Esophagus squamous epithelium (tissue), 5 donors: ENCODE results near the gene BBS9. TPM values are rescaled to one million over a fixed set of nuclear protein-coding genes. Genes with fewer than 3 reads are reported as not detected.

Experiments used
- DNase-seq: peaks from one replicate; lab custom pipeline; 2025; lab: John Stamatoyannopoulos, UW
- H3K27ac ChIP-seq, 4 donors: fragments of 200-600 bp; sonication (generic); one replicate each; pipeline ENCODE4 v1.5.1; 2016 to 2019; ENCODE audit warnings: mild to moderate bottlenecking in 1 of 4
- H3K27me3 ChIP-seq, 4 donors: fragments of 200-600 bp; sonication (generic); 1 replicate in 3 of 4; 2 replicates in 1 of 4; pipeline versions ENCODE4 v1.5.1 to v1.6.0; 2017 to 2021; ENCODE audit warnings: antibody characterized with exemption in 1 of 4
- H3K36me3 ChIP-seq, 3 donors: fragments of 200-600 bp; sonication (generic); one replicate each; pipeline ENCODE4 v1.5.1; 2016 to 2019
- H3K4me1 ChIP-seq, 3 donors: fragments of 200-600 bp; sonication (generic); one replicate each; pipeline ENCODE4 v1.5.1; 2017 to 2019
- H3K4me3 ChIP-seq, 4 donors: fragments of 200-600 bp; sonication (generic); 1 replicate in 3 of 4; 2 replicates in 1 of 4; pipeline ENCODE4 v1.5.1; 2016 to 2019; ENCODE audit warnings: mild to moderate bottlenecking in 2 of 4, moderate library complexity in 1 of 4
- H3K9me3 ChIP-seq, 3 donors: fragments of 200-600 bp; sonication (generic); one replicate each; pipeline ENCODE4 v1.5.1; 2016 to 2019
- POLR2A ChIP-seq, 4 donors: fragments of 450-650 bp; IDR thresholded peaks; one replicate each; pipeline ENCODE4 v1.6.1; 2017; ENCODE audit warnings: antibody characterized with exemption in 4 of 4, mild to moderate bottlenecking in 4 of 4, moderate library complexity in 3 of 4
- WGBS, 2 donors: methylation state at CpG; one replicate each; pipeline ENCODE4 v1.1.5; 2018; 5-methylcytosine and 5-hydroxymethylcytosine counted together
- intact Hi-C: fragments of 100-400 bp; cut with DNase I; formaldehyde crosslinking; loops from one replicate; pipeline ENCODE4 v1.15.0; 2022
- total RNA-seq, 4 donors: library from RNA; depleted of rRNA; stranded (reverse); fragments of >200 nt; gene quantifications; one replicate each; pipeline ENCODE4 v1.1.0, GENCODE V29; 2016
- TF ChIP-seq, protein P1 (sequence below), 6 experiments: fragments of 450-650 bp in 4 of 6; fragments of 200-600 bp in 2 of 6; sonication (generic) in 2 of 6; IDR thresholded peaks; one replicate each; pipeline ENCODE4 v1.5.1; 2016 to 2019; ENCODE audit warnings: antibody characterized with exemption in 6 of 6, mild to moderate bottlenecking in 4 of 6, moderate library complexity in 4 of 6
- donor health status: DM: yes; HTN: yes; CAD: no.

Gene BBS9
- total RNA-seq, 4 donors from 2014 or later: 4.8 to 16.8 (median 7.6) TPM

DNA sequence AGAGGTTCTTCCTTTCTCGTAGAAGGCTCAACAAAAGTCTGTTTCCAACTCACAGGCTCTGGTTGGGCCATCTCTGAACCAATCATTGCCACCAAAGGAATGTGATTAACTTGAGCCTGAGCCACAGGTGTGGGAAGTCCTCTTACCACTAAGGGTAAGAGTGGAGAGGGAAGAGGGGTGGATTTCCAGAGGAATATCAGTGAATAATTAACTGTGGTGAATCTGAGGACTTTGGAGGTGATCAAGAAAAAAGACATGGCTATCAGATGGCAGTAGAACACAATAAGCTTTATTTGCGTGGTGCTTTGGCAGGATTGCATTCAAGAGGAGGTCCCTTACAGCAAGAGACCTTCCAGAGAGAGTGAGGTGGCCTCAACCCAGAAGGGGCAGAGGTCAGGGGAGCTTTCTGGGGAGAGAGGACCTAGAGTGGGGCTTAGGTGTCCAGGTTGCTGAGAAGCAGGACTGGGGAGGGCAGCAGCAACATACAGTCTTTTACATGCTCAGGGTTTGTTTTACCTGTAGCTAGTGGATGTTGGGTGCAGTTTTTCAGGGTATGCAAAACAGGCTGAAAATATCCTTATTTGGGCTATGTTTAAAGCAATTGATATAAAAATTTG is 61.4 kb downstream of the BBS9 start:
- Histone ChIP-seq H3K4me3 (no peak overlapping the region), H3K27ac (no peak overlapping the region)
- intact Hi-C loops: no loop called here

DNA sequence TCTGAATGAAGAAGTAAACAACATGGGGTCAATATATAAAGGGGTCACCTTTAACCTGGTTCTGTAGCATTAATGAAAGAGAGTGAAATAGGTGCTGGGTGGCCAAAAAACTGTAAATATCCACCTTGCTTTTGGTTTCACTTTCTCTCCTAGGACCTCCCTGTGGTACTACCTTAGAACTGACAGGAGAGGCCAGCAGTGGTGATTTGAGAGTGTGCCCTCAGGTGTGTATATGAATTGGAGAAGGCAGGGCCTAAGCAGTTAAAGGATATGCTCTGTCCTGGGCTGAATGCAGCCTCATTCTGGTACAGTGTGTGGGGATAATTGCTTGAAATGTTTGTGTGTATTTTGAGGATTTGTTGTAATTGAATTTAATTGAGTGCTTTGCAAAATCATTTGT is 62.0 kb downstream of the BBS9 start:
- H3K4me1 ChIP-seq: no peaks in the 10 kb centered on the region
- H3K27ac ChIP-seq: no peak overlapping the region
- no peaks in the 10 kb centered on the region for H3K9me3 ChIP-seq
- H3K36me3 ChIP-seq: no peaks in the 10 kb centered on the region
- no peak for TF ChIP-seq POLR2A (IDR thresholded peaks at IDR 0.05)
- TF ChIP-seq, protein P1, sequence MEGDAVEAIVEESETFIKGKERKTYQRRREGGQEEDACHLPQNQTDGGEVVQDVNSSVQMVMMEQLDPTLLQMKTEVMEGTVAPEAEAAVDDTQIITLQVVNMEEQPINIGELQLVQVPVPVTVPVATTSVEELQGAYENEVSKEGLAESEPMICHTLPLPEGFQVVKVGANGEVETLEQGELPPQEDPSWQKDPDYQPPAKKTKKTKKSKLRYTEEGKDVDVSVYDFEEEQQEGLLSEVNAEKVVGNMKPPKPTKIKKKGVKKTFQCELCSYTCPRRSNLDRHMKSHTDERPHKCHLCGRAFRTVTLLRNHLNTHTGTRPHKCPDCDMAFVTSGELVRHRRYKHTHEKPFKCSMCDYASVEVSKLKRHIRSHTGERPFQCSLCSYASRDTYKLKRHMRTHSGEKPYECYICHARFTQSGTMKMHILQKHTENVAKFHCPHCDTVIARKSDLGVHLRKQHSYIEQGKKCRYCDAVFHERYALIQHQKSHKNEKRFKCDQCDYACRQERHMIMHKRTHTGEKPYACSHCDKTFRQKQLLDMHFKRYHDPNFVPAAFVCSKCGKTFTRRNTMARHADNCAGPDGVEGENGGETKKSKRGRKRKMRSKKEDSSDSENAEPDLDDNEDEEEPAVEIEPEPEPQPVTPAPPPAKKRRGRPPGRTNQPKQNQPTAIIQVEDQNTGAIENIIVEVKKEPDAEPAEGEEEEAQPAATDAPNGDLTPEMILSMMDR (IDR thresholded peaks at IDR 0.05): no peak
- H3K27me3 ChIP-seq: no peaks in the 10 kb centered on the region
- intact Hi-C loops: no loop called here
- no peak overlapping the region for H3K4me3 ChIP-seq
- no peak for DNase-seq

More for the DNA sequence above, 61.4 kb downstream of the BBS9 start:
- WGBS, 2 donors: 97 to 100% methylated on average over 1 to 2 of the region's 2 CpGs
- Histone ChIP-seq H3K4me1 (no peaks in the 10 kb centered on the region), H3K36me3 (no peaks in the 10 kb centered on the region), H3K27me3 (no peaks in the 10 kb centered on the region), H3K9me3 (no peaks in the 10 kb centered on the region)
- TF ChIP-seq, protein P1 (IDR thresholded peaks at IDR 0.05): no peak
- TF ChIP-seq POLR2A (IDR thresholded peaks at IDR 0.05): no peak
- no peak for DNase-seq

DNA sequence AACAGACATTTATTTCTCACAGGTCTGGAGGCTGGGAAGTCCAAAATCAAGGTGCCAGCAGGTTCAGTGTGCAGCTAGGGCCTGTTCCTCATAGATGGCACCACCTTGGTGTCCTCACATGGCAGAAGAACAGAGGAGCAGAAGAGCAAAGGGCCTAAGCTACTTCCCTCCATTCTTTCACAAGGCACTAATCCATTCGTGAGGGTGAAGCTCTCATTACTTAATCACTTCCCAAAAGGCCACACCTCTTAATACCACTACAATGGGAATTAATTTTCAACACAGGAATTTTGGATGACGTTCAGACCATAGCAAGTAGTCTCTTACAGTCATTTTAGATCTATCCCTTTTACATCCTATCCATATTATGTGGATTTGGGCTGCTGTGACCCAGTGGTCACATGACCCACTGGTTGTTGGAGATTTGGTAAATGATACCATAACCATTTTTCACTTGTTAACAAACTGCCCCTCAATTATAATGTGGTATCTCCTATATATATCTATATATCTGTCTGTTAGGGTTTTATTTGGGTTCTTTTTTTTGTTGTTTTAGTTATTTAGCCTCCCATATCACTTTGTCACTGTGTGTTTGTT is 63.4 kb downstream of the BBS9 start:
- no peak for DNase-seq
- H3K27ac ChIP-seq: no peak overlapping the region
- H3K4me1 ChIP-seq: no peaks in the 10 kb centered on the region
- intact Hi-C loops: no loop called here
- no peak overlapping the region for H3K4me3 ChIP-seq
- H3K36me3 ChIP-seq: no peaks in the 10 kb centered on the region
- WGBS, 2 donors: 40 to 43% methylated on average over 2 of the region's 2 CpGs
- TF ChIP-seq, protein P1 (IDR thresholded peaks at IDR 0.05): no peak
- no peak for TF ChIP-seq POLR2A (IDR thresholded peaks at IDR 0.05)
- H3K9me3 ChIP-seq: no peaks in the 10 kb centered on the region
- H3K27me3 ChIP-seq: no peaks in the 10 kb centered on the region

DNA sequence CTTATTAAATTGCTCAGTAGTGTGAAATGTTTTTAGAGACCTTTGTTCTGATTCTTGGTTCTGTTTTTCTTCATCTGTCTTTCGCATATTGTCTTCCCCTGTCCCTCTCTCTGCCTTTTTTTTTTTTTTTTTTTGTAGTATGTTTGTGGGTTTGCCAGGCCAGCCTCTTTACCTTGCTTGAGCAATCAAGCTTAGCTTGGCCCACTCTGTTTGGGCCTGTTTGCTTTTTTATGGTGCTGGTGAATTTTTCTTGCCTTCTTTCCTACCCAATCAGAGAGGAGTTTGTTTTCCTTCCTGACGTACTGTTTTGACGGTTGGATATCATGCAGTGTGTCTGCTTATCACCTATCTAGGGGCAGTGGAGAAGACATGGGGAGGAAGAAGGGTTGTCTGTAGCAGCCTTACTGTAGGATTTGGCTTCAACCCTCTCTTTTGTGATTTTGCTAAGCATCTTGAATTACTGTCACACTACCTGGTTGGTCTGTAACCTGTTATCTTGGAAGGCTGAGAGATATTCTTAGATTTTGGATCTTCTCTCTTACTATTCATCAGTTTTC is 64.0 kb downstream of the BBS9 start:
- no peaks in the 10 kb centered on the region for H3K27me3 ChIP-seq
- no peaks in the 10 kb centered on the region for H3K9me3 ChIP-seq
- no peak overlapping the region for H3K27ac ChIP-seq
- intact Hi-C loops: no loop called here
- TF ChIP-seq, protein P1 (IDR thresholded peaks at IDR 0.05): no peak
- no peak for TF ChIP-seq POLR2A (IDR thresholded peaks at IDR 0.05)
- WGBS, 2 donors: 94 to 100% methylated on average over 3 of the region's 3 CpGs
- DNase-seq: no peak
- no peaks in the 10 kb centered on the region for H3K4me1 ChIP-seq
- H3K4me3 ChIP-seq: no peak overlapping the region
- no peaks in the 10 kb centered on the region for H3K36me3 ChIP-seq

DNA sequence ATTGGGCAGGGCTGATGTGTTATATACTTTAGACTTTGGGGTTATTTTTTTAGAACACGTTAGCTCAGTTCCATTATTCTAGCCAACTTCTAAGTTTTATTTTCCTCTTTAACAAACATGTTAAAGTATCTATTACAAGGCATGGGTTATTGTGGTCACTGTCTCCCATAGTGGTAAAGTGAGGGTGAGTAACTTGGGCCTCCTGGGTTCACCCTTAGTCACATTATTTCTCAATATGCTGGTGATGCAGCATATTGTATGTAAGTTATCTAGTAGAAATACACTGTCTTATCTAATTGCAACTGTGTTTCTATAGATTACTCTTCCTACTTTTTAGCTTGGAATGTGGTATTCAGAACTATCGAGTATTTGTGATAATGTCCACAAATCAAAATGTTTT is 65.9 kb downstream of the BBS9 start:
- DNase-seq: no peak
- intact Hi-C loops: no loop called here
- Histone ChIP-seq H3K4me3 (no peak overlapping the region), H3K9me3 (no peaks in the 10 kb centered on the region), H3K27me3 (no peaks in the 10 kb centered on the region), H3K36me3 (no peaks in the 10 kb centered on the region), H3K4me1 (no peaks in the 10 kb centered on the region), H3K27ac (no peak overlapping the region)
- WGBS, 2 donors: 75 to 90% methylated on average over 2 of the region's 2 CpGs
- TF ChIP-seq, protein P1 (IDR thresholded peaks at IDR 0.05): no peak
- no peak for TF ChIP-seq POLR2A (IDR thresholded peaks at IDR 0.05)
